SK-N-SH (cell line): ENCODE data around the gene KMT2A. TPM values are rescaled to one million over a fixed set of nuclear protein-coding genes. Genes with fewer than 3 reads are reported as not detected.

Experiments used
- CTCF ChIA-PET: fragments of 300-600, 350-600 bp; formaldehyde crosslinking; extraction: SDS; loops from one replicate; lab custom pipeline; 2021; lab: Yijun Ruan, JAX
- POLR2A ChIA-PET: fragments of 350-600 bp; sonication (Branson Sonifier 250); formaldehyde crosslinking; extraction: SDS; loops from one replicate; lab custom pipeline; 2020; ENCODE audit warnings: antibody characterized with exemption, inconsistent platforms; lab: Yijun Ruan, JAX
- DNase-seq: peaks from one replicate; pipeline ENCODE4 v3.0.0; 2012
- H2AFZ ChIP-seq: fragments of 200-600 bp; sonication (generic); 2 replicates; pipeline ENCODE4 v1.8.1; 2016; ENCODE audit warnings: antibody characterized with exemption, mild to moderate bottlenecking, low read depth
- H3F3A ChIP-seq: fragments of 200-600 bp; sonication (generic); replicated peaks from 2 replicates; pipeline ENCODE3; 2016; ENCODE audit warnings: antibody characterized with exemption, mild to moderate bottlenecking; ENCODE audit not compliant: insufficient read depth
- H3K27ac ChIP-seq, 2 experiments: fragments of 200-500 bp in 1 of 2; fragments of 200-600 bp in 1 of 2; sonication (Bioruptor generic) in 1 of 2; sonication (generic), shearing (Covaris generic) in 1 of 2; 2 replicates each; pipeline versions ENCODE4 v1.5.1 to v1.6.1; 2014 to 2016; ENCODE audit warnings: low read depth in 2 of 2, inconsistent platforms in 1 of 2, low read length in 1 of 2, mild to moderate bottlenecking in 1 of 2, mixed read lengths in 1 of 2
- H3K27me3 ChIP-seq: fragments of 200-600 bp; sonication (generic), shearing (Covaris generic); 2 replicates; pipeline ENCODE4 v1.6.1; 2016; ENCODE audit warnings: mixed run types; ENCODE audit not compliant: insufficient read depth
- H3K36me3 ChIP-seq, 2 experiments: fragments of 200-500 bp in 1 of 2; fragments of 200-600 bp in 1 of 2; sonication (Bioruptor generic) in 1 of 2; sonication (generic) in 1 of 2; replicated peaks in 1 of 2; 2 replicates each; pipeline versions ENCODE3 to v1.5.1; 2014 to 2016; ENCODE audit warnings: low read length in 1 of 2, mild to moderate bottlenecking in 1 of 2; ENCODE audit not compliant: insufficient read depth in 2 of 2, control insufficient read depth in 1 of 2
- H3K4me1 ChIP-seq, 2 experiments: fragments of 200-500 bp in 1 of 2; fragments of 200-600 bp in 1 of 2; sonication (Bioruptor generic) in 1 of 2; sonication (generic), shearing (Covaris generic) in 1 of 2; 2 replicates each; pipeline versions ENCODE4 v1.5.1 to v1.6.1; 2014 to 2016; ENCODE audit warnings: low read depth in 1 of 2, low read length in 1 of 2, mixed run types in 1 of 2; ENCODE audit not compliant: insufficient read depth in 2 of 2, control insufficient read depth in 1 of 2
- H3K4me2 ChIP-seq: fragments of 200-600 bp; sonication (generic), shearing (Covaris generic); 2 replicates; pipeline ENCODE4 v1.6.1; 2017; ENCODE audit warnings: mixed run types
- H3K4me3 ChIP-seq, 2 experiments: fragments of 200-500 bp in 1 of 2; fragments of 200-600 bp in 1 of 2; sonication (Bioruptor generic) in 1 of 2; sonication (generic), shearing (Covaris generic) in 1 of 2; 2 replicates each; pipeline versions ENCODE4 v1.5.1 to v1.8.1; 2014 to 2016; ENCODE audit warnings: low read depth in 2 of 2, inconsistent platforms in 1 of 2, low read length in 1 of 2, mild to moderate bottlenecking in 1 of 2, mixed read lengths in 1 of 2, moderate library complexity in 1 of 2
- H3K79me2 ChIP-seq: fragments of 200-600 bp; sonication (generic); 2 replicates; pipeline ENCODE4 v1.8.1; 2017; ENCODE audit warnings: mild to moderate bottlenecking; ENCODE audit not compliant: insufficient read depth
- H3K9ac ChIP-seq: fragments of 200-600 bp; sonication (generic); 2 replicates; pipeline ENCODE4 v1.6.1; 2017; ENCODE audit warnings: mixed run types
- H3K9me2 ChIP-seq: fragments of 200-600 bp; sonication (generic); 2 replicates; pipeline ENCODE4 v1.6.1; 2017; ENCODE audit warnings: mixed run types
- H3K9me3 ChIP-seq: fragments of 200-600 bp; sonication (generic); 2 replicates; pipeline ENCODE4 v1.6.1; 2017; ENCODE audit warnings: mixed run types, mild to moderate bottlenecking, moderate library complexity
- H4K20me1 ChIP-seq: fragments of 200-600 bp; sonication (generic); 2 replicates; pipeline ENCODE4 v1.6.1; 2017; ENCODE audit warnings: mild to moderate bottlenecking, mixed run types; ENCODE audit not compliant: insufficient read depth
- CHD2 ChIP-seq: fragments of 150-350 bp; IDR thresholded peaks from 2 replicates; pipeline ENCODE4 v1.6.1; 2018; ENCODE audit warnings: low read length; ENCODE audit not compliant: partially characterized antibody
- FOSL2 ChIP-seq: IDR thresholded peaks from 2 replicates; pipeline ENCODE4 v1.4.0; 2012; ENCODE audit warnings: low read depth, mild to moderate bottlenecking, moderate library complexity, borderline replicate concordance
- FOXJ3 ChIP-seq: sonication (generic); formaldehyde crosslinking; IDR thresholded peaks from 2 replicates; pipeline ENCODE4 v1.5.1; 2020; ENCODE audit warnings: mild to moderate bottlenecking, missing genetic modification reagents
- GATA2 ChIP-seq: sonication (generic); formaldehyde crosslinking; IDR thresholded peaks from 2 replicates; pipeline ENCODE4 v1.5.0; 2020; ENCODE audit warnings: mild to moderate bottlenecking, missing genetic modification reagents
- IRF3 ChIP-seq: fragments of 150-350 bp; IDR thresholded peaks from 2 replicates; pipeline ENCODE4 v1.6.1; 2016; ENCODE audit warnings: mild to moderate bottlenecking, low read depth, low read length
- MXI1 ChIP-seq: IDR thresholded peaks from 2 replicates; pipeline ENCODE4 v1.6.1; 2012; ENCODE audit warnings: mild to moderate bottlenecking, low read depth, low read length, improper control_type of control experiment
- POLR2AphosphoS5 ChIP-seq: IDR thresholded peaks from 2 replicates; pipeline ENCODE4 v1.6.1; 2012; ENCODE audit warnings: low read depth, low read length
- RAD21 ChIP-seq: IDR thresholded peaks from 2 replicates; pipeline ENCODE4 v1.6.1; 2012; ENCODE audit warnings: mild to moderate bottlenecking, low read length
- RCOR1 ChIP-seq: fragments of 150-350 bp; IDR thresholded peaks from 2 replicates; pipeline ENCODE4 v1.6.1; 2017; ENCODE audit warnings: antibody characterized with exemption, low read length
- REST ChIP-seq: IDR thresholded peaks from 2 replicates; pipeline ENCODE4 v1.6.1; 2012; ENCODE audit warnings: mild to moderate bottlenecking, low read depth, low read length, moderate library complexity
- RFX5 ChIP-seq: IDR thresholded peaks from 2 replicates; pipeline ENCODE4 v1.6.1; 2012; ENCODE audit warnings: mild to moderate bottlenecking, improper control_type of control experiment, low read length
- RXRA ChIP-seq: IDR thresholded peaks from 2 replicates; pipeline ENCODE4 v1.4.0; 2012; ENCODE audit warnings: low read depth, mild to moderate bottlenecking, borderline replicate concordance
- SIN3A ChIP-seq: IDR thresholded peaks from 2 replicates; pipeline ENCODE4 v1.6.1; 2012; ENCODE audit warnings: low read depth, mild to moderate bottlenecking, low read length, moderate library complexity, borderline replicate concordance
- TAF1 ChIP-seq: IDR thresholded peaks from 2 replicates; pipeline ENCODE4 v1.6.1; 2012; ENCODE audit warnings: low read depth, mild to moderate bottlenecking, low read length, moderate library complexity, borderline replicate concordance
- TEAD4 ChIP-seq: IDR thresholded peaks from 2 replicates; pipeline ENCODE4 v1.4.0; 2012; ENCODE audit warnings: mild to moderate bottlenecking, borderline replicate concordance; ENCODE audit not compliant: insufficient read depth
- YY1 ChIP-seq: IDR thresholded peaks from 2 replicates; pipeline ENCODE4 v1.4.0; 2012; ENCODE audit warnings: low read depth, mild to moderate bottlenecking
- ZBTB33 ChIP-seq: IDR thresholded peaks from 2 replicates; pipeline ENCODE4 v1.4.0; 2012; ENCODE audit warnings: low read depth, borderline replicate concordance
- WGBS: methylation state at CpG from one replicate; pipeline ENCODE4 v1.1.6; 2017; ENCODE audit warnings: low lambda C conversion rate; 5-methylcytosine and 5-hydroxymethylcytosine counted together
- polyA plus RNA-seq, 3 experiments: library from polyadenylated mRNA; depleted of rRNA; stranded (reverse); fragments of >200 nt; gene quantifications; 2 replicates each; pipeline ENCODE4 v1.2.3, GENCODE V29; 2012
- TF ChIP-seq, protein P1 (sequence below): IDR thresholded peaks from 2 replicates; pipeline ENCODE4; 2012

The KMT2A gene
- polyA plus RNA-seq, 1 of the 3 experiments (the other 2 are of a cell fraction): 15.7 TPM

DNA sequence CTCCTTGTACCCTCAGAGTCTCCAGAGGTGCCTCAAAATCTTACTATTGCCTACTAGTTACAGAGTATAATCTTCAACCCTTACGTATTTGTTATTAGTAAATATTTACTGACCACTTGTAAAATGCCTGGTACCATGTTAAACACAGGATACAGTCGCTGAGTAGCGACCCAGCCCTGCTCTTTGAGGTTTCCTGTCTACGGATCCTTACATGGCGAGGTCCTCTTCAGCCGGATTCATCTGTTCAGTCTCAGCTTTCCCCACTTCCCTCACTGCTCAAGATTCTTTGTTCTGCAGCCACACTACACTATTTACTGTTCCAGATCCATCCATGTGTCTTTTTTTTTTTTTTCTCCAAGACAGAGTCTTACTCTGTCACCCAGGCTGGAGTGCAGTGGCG lies 77.8 kb downstream of the KMT2A start (continued):
- no peak for TF ChIP-seq GATA2 (CRISPR knock-in tag)
- no peak for TF ChIP-seq RXRA
- TF ChIP-seq POLR2AphosphoS5: no peak
- TF ChIP-seq RFX5: no peak
- TF ChIP-seq, all 33 proteins: peak for 0

GRCh38 chr11:118519549-118519948 lies 83.3 kb downstream of the KMT2A start:
- no peak overlapping the region for H2AFZ ChIP-seq
- H3K9ac ChIP-seq: no peak overlapping the region
- H3K27me3 ChIP-seq: no peaks in the 10 kb centered on the region
- no peak for DNase-seq
- H3K4me1 ChIP-seq: no peaks in the 10 kb centered on the region
- no peak overlapping the region for H3K4me3 ChIP-seq
- CTCF ChIA-PET: no interaction called here
- H4K20me1 ChIP-seq: no peaks in the 10 kb centered on the region
- no peak overlapping the region for H3K27ac ChIP-seq
- H3K4me2 ChIP-seq: no peak overlapping the region
- POLR2A ChIA-PET: interaction anchor here (0.6 kb wide), 1 partner anchor 106 kb away, joined by 3 read pairs; no protein-coding TSS in a partner anchor
- WGBS: 86% methylated on average over 6 of the region's 6 CpGs
- H3K9me3 ChIP-seq: no peaks in the 10 kb centered on the region
- peaks cover 8% of the 10 kb centered on the region for H3F3A ChIP-seq
- H3K36me3 ChIP-seq: peaks cover 78% of the 10 kb centered on the region in 2 experiments
- H3K79me2 ChIP-seq: no peaks in the 10 kb centered on the region
- TF ChIP-seq FOXJ3 (CRISPR knock-in tag): no peak
- TF ChIP-seq REST: no peak
- TF ChIP-seq YY1: no peak
- TF ChIP-seq RCOR1: no peak
- TF ChIP-seq POLR2AphosphoS5: no peak
- no peak for TF ChIP-seq MXI1
- H3K9me2 ChIP-seq: no peaks in the 10 kb centered on the region

- H3K4me1 ChIP-seq: no peaks in the 10 kb centered on the region
- 96% methylated on average over 12 of the region's 13 CpGs for WGBS
- no peak overlapping the region for H3K9ac ChIP-seq
- no peak for DNase-seq
- POLR2A ChIA-PET: no interaction called here
- H3K4me2 ChIP-seq: no peak overlapping the region
- no peak overlapping the region for H3K4me3 ChIP-seq
- H3K9me3 ChIP-seq: no peaks in the 10 kb centered on the region
- H3K27me3 ChIP-seq: no peaks in the 10 kb centered on the region
- no peak overlapping the region for H2AFZ ChIP-seq
- no peaks in the 10 kb centered on the region for H4K20me1 ChIP-seq
- H3K27ac ChIP-seq: no peak overlapping the region
- H3F3A ChIP-seq: peaks cover 20% of the 10 kb centered on the region
- no peaks in the 10 kb centered on the region for H3K79me2 ChIP-seq
- CTCF ChIA-PET: interaction anchor here (1.0 to 1.1 kb wide), 2 partner anchors 8 to 33 kb away, joined by 3 read pairs; no protein-coding TSS in a partner anchor
- H3K9me2 ChIP-seq: no peaks in the 10 kb centered on the region
- H3K36me3 ChIP-seq: peaks cover 71 to 82% of the 10 kb centered on the region in 2 experiments
- TF ChIP-seq IRF3: no peak
- TF ChIP-seq RAD21: no peak
- TF ChIP-seq TEAD4: no peak
- TF ChIP-seq YY1: no peak
- TF ChIP-seq, protein P1, sequence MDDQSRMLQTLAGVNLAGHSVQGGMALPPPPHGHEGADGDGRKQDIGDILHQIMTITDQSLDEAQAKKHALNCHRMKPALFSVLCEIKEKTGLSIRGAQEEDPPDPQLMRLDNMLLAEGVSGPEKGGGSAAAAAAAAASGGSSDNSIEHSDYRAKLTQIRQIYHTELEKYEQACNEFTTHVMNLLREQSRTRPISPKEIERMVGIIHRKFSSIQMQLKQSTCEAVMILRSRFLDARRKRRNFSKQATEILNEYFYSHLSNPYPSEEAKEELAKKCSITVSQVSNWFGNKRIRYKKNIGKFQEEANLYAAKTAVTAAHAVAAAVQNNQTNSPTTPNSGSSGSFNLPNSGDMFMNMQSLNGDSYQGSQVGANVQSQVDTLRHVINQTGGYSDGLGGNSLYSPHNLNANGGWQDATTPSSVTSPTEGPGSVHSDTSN: no peak
- TF ChIP-seq TAF1: no peak
- no peak for TF ChIP-seq FOXJ3 (CRISPR knock-in tag)
- TF ChIP-seq FOSL2: no peak
- TF ChIP-seq CHD2: no peak
- no peak for TF ChIP-seq SIN3A
- TF ChIP-seq ZBTB33: no peak
- TF ChIP-seq GATA2 (CRISPR knock-in tag): no peak
These were observed 85.6 kb downstream of the KMT2A start for GRCh38 chr11:118521892-118522311.
